ENCODE data around the gene RHBDD2. TPM values are rescaled to one million over a fixed set of nuclear protein-coding genes. Genes with fewer than 3 reads are reported as not detected.

RHBDD2 gene
- total and polyA plus RNA-seq, 2 donors (not counting 3 experiments of a cell fraction or from before 2014, with no cell fraction given): 36.7 to 99.2 TPM

DNA sequence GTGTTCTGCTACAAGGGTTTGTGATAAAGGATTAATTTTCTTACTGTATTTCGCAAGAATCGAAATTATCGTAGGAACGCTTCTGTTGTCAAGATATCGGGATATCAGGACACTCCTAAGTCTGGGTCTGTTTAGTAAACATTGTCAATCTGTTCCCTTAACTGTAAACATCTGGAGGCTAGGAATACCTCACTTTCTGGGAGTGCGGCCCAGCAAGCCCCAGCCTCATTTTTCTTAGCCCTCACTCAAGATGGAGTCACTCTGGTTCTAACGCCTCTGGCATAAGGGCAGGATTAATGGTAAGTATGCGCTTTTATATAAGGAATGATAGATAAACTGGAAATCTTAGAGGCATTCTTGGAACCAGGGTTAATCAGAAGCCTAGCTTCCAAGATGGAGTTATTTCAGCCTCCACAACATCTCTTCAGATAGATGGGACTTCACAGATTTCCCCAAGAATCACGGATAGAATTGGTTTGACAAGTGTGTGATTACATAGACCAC, 35.2 kb upstream of the RHBDD2 start:
- Histone ChIP-seq H3K4me3 (replicated peaks in 1 of 3; ENCODE audit: insufficient read depth in 1 of 3, low read depth in 1 of 3, low read length in 3 of 3) (no peak overlapping the region), H3K79me2 (ENCODE audit: control insufficient read depth, insufficient read depth, low read length) (no peaks in the 10 kb centered on the region), H3K9me3 (replicated peaks; ENCODE audit: control insufficient read depth, insufficient read depth, low read length) (no peaks in the 10 kb centered on the region), H3K27ac (ENCODE audit: insufficient read depth, low read depth, low read length) (peak overlapping the region; percentile 67), H3K9me1 (replicated peaks; ENCODE audit: control insufficient read depth, extremely low read depth, insufficient read depth, low read length) (no peaks in the 10 kb centered on the region), H3K4me1 (ENCODE audit: control insufficient read depth, extremely low read depth, insufficient read depth, low read length) (peaks cover 16% of the 10 kb centered on the region), H4K20me1 (replicated peaks; ENCODE audit: control insufficient read depth, extremely low read depth, insufficient read depth, low read length) (no peaks in the 10 kb centered on the region), H3K4me2 (ENCODE audit: insufficient read depth, low read length) (no peak overlapping the region), H3K36me3 (ENCODE audit: control insufficient read depth in 2 of 2, extremely low read depth in 1 of 2, insufficient read depth in 2 of 2, low read length in 2 of 2) (no peaks in the 10 kb centered on the region), H3K9ac (replicated peaks; ENCODE audit: extremely low read depth, insufficient read depth, low read length) (no peak overlapping the region), H3K27me3 (ENCODE audit: control insufficient read depth in 2 of 2, insufficient read depth in 2 of 2, low read length in 2 of 2) (no peaks in the 10 kb centered on the region), H2AFZ (ENCODE audit: low read depth, low read length) (no peak overlapping the region)
- TF ChIP-seq MYC (IDR thresholded peaks at IDR 0.05; ENCODE audit: low read depth, low read length) (no peak), FOS (IDR thresholded peaks at IDR 0.05; ENCODE audit: borderline replicate concordance, insufficient read depth, low read length) (no peak), POLR2A (IDR thresholded peaks at IDR 0.05; ENCODE audit: low read depth, low read length) (no peak), EZH2 (IDR thresholded peaks at IDR 0.05; ENCODE audit: borderline replicate concordance, low read depth, low read length, severe bottlenecking) (no peak), JUN (IDR thresholded peaks at IDR 0.05; ENCODE audit: borderline replicate concordance, insufficient read depth, insufficient read length, low read depth) (no peak), POLR2AphosphoS5 (IDR thresholded peaks at IDR 0.05; ENCODE audit: insufficient read depth, low read depth, low read length) (no peak), GATA2 (IDR thresholded peaks at IDR 0.05; ENCODE audit: insufficient read depth, insufficient read length, low read depth, low read length) (no peak)
- TF ChIP-seq, protein P1, sequence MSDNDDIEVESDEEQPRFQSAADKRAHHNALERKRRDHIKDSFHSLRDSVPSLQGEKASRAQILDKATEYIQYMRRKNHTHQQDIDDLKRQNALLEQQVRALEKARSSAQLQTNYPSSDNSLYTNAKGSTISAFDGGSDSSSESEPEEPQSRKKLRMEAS (IDR thresholded peaks at IDR 0.05; ENCODE audit: insufficient read depth, insufficient read length): no peak
- TF ChIP-seq, protein P2, sequence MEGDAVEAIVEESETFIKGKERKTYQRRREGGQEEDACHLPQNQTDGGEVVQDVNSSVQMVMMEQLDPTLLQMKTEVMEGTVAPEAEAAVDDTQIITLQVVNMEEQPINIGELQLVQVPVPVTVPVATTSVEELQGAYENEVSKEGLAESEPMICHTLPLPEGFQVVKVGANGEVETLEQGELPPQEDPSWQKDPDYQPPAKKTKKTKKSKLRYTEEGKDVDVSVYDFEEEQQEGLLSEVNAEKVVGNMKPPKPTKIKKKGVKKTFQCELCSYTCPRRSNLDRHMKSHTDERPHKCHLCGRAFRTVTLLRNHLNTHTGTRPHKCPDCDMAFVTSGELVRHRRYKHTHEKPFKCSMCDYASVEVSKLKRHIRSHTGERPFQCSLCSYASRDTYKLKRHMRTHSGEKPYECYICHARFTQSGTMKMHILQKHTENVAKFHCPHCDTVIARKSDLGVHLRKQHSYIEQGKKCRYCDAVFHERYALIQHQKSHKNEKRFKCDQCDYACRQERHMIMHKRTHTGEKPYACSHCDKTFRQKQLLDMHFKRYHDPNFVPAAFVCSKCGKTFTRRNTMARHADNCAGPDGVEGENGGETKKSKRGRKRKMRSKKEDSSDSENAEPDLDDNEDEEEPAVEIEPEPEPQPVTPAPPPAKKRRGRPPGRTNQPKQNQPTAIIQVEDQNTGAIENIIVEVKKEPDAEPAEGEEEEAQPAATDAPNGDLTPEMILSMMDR (IDR thresholded peaks at IDR 0.05; ENCODE audit: extremely low read depth in 1 of 2, insufficient read depth in 1 of 2, low read depth in 1 of 2, low read length in 2 of 2): no peak
- ChIA-PET POLR2A (no interaction called here), CTCF (interaction anchor here (1.3 kb wide), 1 partner anchor 21 kb away, joined by 3 read pairs; no protein-coding TSS in a partner anchor)
- FAIRE-seq (no peak), DNase-seq (ENCODE audit: low read depth, low spot score) (no peak)
- dilution Hi-C loops (cut with MboI; ENCODE audit: extremely low pct_ligation_motif_present, low sequenced_read_pairs) (no loop called here), intact Hi-C loops (cut with micrococcal nuclease) (no loop called here)
- no TSS peak for BruUV-seq (replicated peaks)
